ENCODE results near the gene FASTK.

Gene FASTK

GRCh38 chr7:151099486-151100211, 19.0 kb upstream of the FASTK start:
- in situ Hi-C loops (cut with HindIII; ENCODE audit: low sequenced_read_pairs) = no loop called here
- H3K4me3 ChIP-seq (ENCODE audit: low read depth, low read length) = no peak overlapping the region
- DNase-seq (ENCODE audit: low read depth, low spot score) = no peak
- TF ChIP-seq CTCF (IDR thresholded peaks at IDR 0.05; ENCODE audit: low read depth, low read length) = no peak

GRCh38 chr7:151095828-151096475, 15.3 kb upstream of the FASTK start:
- TF ChIP-seq CTCF (IDR thresholded peaks at IDR 0.05; ENCODE audit: low read depth, low read length) = no peak
- no peak overlapping the region for H3K4me3 ChIP-seq (ENCODE audit: low read depth, low read length)
- no peak for DNase-seq (ENCODE audit: low read depth, low spot score)
- in situ Hi-C loops (cut with HindIII; ENCODE audit: low sequenced_read_pairs) = no loop called here

GRCh38 chr7:151095123-151095797, 14.7 kb upstream of the FASTK start:
- no peak for DNase-seq (ENCODE audit: low read depth, low spot score)
- in situ Hi-C loops (cut with HindIII; ENCODE audit: low sequenced_read_pairs) = no loop called here

GRCh38 chr7:151094675-151095074, 14.1 kb upstream of the FASTK start:
- no peak for DNase-seq (ENCODE audit: low read depth, low spot score)
- TF ChIP-seq CTCF (IDR thresholded peaks at IDR 0.05; ENCODE audit: low read depth, low read length) = no peak
- H3K4me3 ChIP-seq (ENCODE audit: low read depth, low read length) = no peak overlapping the region
- in situ Hi-C loops (cut with HindIII; ENCODE audit: low sequenced_read_pairs) = no loop called here

More at GRCh38 chr7:151095123-151095797, 14.7 kb upstream of the FASTK start:
- no peak for TF ChIP-seq CTCF (IDR thresholded peaks at IDR 0.05; ENCODE audit: low read depth, low read length)
- no peak overlapping the region for H3K4me3 ChIP-seq (ENCODE audit: low read depth, low read length)

- DNase-seq (ENCODE audit: low read depth, low spot score) = no peak
- no peak overlapping the region for H3K4me3 ChIP-seq (ENCODE audit: low read depth, low read length)
- TF ChIP-seq CTCF (IDR thresholded peaks at IDR 0.05; ENCODE audit: low read depth, low read length) = no peak
- in situ Hi-C loops (cut with HindIII; ENCODE audit: low sequenced_read_pairs) = no loop called here
Measured at GRCh38 chr7:151093748-151094147, 13.1 kb upstream of the FASTK start.

GRCh38 chr7:151091988-151092387, 11.4 kb upstream of the FASTK start:
- no peak overlapping the region for H3K4me3 ChIP-seq (ENCODE audit: low read depth, low read length)
- DNase-seq (ENCODE audit: low read depth, low spot score) = no peak
- in situ Hi-C loops (cut with HindIII; ENCODE audit: low sequenced_read_pairs) = no loop called here
- no peak for TF ChIP-seq CTCF (IDR thresholded peaks at IDR 0.05; ENCODE audit: low read depth, low read length)

All from astrocyte of the spinal cord (primary cell).